Keratinocyte (primary cell): ENCODE results near the gene FRYL. TPM values are rescaled to one million over a fixed set of nuclear protein-coding genes. Genes with fewer than 3 reads are reported as not detected.

Source experiments
- DNase-seq: peaks from one replicate; pipeline ENCODE4 v3.0.0-alpha.2; 2011; ENCODE audit warnings: low read depth, missing footprints, low spot score
- FAIRE-seq: peaks from 2 replicates; lab custom pipeline; 2011; peaks lifted over from hg19 to GRCh38; lab: Jason Lieb, UNC
- H2AFZ ChIP-seq: 2 replicates; pipeline ENCODE4 v1.6.0; 2012; ENCODE audit warnings: low read length, control low read depth, inconsistent platforms; ENCODE audit not compliant: control insufficient read depth
- H3K27ac ChIP-seq: 2 replicates; pipeline ENCODE4 v1.5.1; 2011; ENCODE audit warnings: low read length; ENCODE audit not compliant: control insufficient read depth, insufficient read depth
- H3K27me3 ChIP-seq: 3 replicates; pipeline ENCODE4 v1.6.0; 2011; ENCODE audit warnings: low read length; ENCODE audit not compliant: control insufficient read depth, insufficient read depth; ENCODE audit errors: extremely low read depth
- H3K36me3 ChIP-seq, 2 experiments: 2 replicates in 1 of 2; 3 replicates in 1 of 2; pipeline ENCODE4 v1.5.1; 2011; ENCODE audit warnings: low read length in 2 of 2, mild to moderate bottlenecking in 1 of 2; ENCODE audit not compliant: control insufficient read depth in 2 of 2, insufficient read depth in 2 of 2; ENCODE audit errors: extremely low read depth in 1 of 2
- H3K4me1 ChIP-seq: 3 replicates; pipeline ENCODE4 v1.5.1; 2011; ENCODE audit warnings: low read length; ENCODE audit not compliant: control insufficient read depth, insufficient read depth; ENCODE audit errors: extremely low read depth
- H3K4me2 ChIP-seq: 3 replicates; pipeline ENCODE4 v1.6.0; 2011; ENCODE audit warnings: low read depth, low read length; ENCODE audit not compliant: control insufficient read depth, insufficient read depth; ENCODE audit errors: extremely low read depth
- H3K4me3 ChIP-seq, 3 experiments: fragments of 200-600 bp in 1 of 3; sonication (generic) in 1 of 3; 2 replicates in 2 of 3; 3 replicates in 1 of 3; pipeline ENCODE4 v1.5.1; 2011 to 2016; ENCODE audit warnings: low read length in 3 of 3, mild to moderate bottlenecking in 3 of 3, control low read depth in 2 of 3, inconsistent platforms in 1 of 3, low read depth in 1 of 3, mixed read lengths in 1 of 3, mixed run types in 1 of 3, moderate library complexity in 1 of 3; ENCODE audit not compliant: control insufficient read depth in 2 of 3, insufficient read depth in 2 of 3; ENCODE audit errors: extremely low read depth in 1 of 3
- H3K79me2 ChIP-seq: 2 replicates; pipeline ENCODE4 v1.6.0; 2012; ENCODE audit warnings: low read length; ENCODE audit not compliant: control insufficient read depth, insufficient read depth
- H3K9ac ChIP-seq: 3 replicates; pipeline ENCODE4 v1.6.0; 2011; ENCODE audit warnings: low read length; ENCODE audit not compliant: control insufficient read depth, insufficient read depth; ENCODE audit errors: extremely low read depth
- H3K9me1 ChIP-seq: 3 replicates; pipeline ENCODE4 v1.6.0; 2011; ENCODE audit warnings: low read length; ENCODE audit not compliant: control insufficient read depth, insufficient read depth; ENCODE audit errors: extremely low read depth
- H3K9me3 ChIP-seq: 2 replicates; pipeline ENCODE4 v1.5.1; 2012; ENCODE audit warnings: low read depth, low read length; ENCODE audit not compliant: control insufficient read depth
- H4K20me1 ChIP-seq: 3 replicates; pipeline ENCODE4 v1.6.0; 2011; ENCODE audit warnings: low read length; ENCODE audit not compliant: control insufficient read depth, insufficient read depth; ENCODE audit errors: extremely low read depth
- EZH2 ChIP-seq: IDR thresholded peaks from one replicate; pipeline ENCODE4 v1.6.1; 2012; ENCODE audit warnings: inconsistent platforms, mild to moderate bottlenecking, low read length, moderate library complexity
- dilution Hi-C: fragments of 300-500 bp; cut with MboI; formaldehyde crosslinking; loops from one replicate; pipeline ENCODE4 v1.7.0; 2020; ENCODE audit warnings: low sequenced_read_pairs; ENCODE audit not compliant: extremely low pct_ligation_motif_present
- polyA plus RNA-seq, 5 experiments: library from polyadenylated mRNA; depleted of rRNA in 3 of 5; stranded (reverse) in 3 of 5; stranded (forward) in 1 of 5; unstranded in 1 of 5; fragments of >200 nt; gene quantifications; 1 replicate in 1 of 5; 2 replicates in 3 of 5; 3 replicates in 1 of 5; pipeline versions ENCODE4 v1.2.1 to v1.2.3, GENCODE V29; 2011 to 2012; ENCODE audit warnings: missing spikeins in 2 of 5, low read depth in 1 of 5, low replicate concordance in 1 of 5
- TF ChIP-seq, protein P1 (sequence below), 3 experiments: IDR thresholded peaks in 1 of 3; conservative IDR thresholded peaks in 1 of 3; optimal IDR thresholded peaks in 1 of 3; 2 replicates in 2 of 3; 3 replicates in 1 of 3; pipeline versions ENCODE3 to v1.5.1; 2011; ENCODE audit warnings: low read length in 3 of 3, mild to moderate bottlenecking in 3 of 3, moderate library complexity in 2 of 3, control low read depth in 1 of 3, inconsistent platforms in 1 of 3; ENCODE audit not compliant: insufficient read depth in 2 of 3; ENCODE audit errors: extremely low read depth in 1 of 3

The FRYL gene
- polyA plus RNA-seq, 1 donor (not counting 4 experiments of a cell fraction or from before 2014, with no cell fraction given): 40.4 TPM

DNA sequence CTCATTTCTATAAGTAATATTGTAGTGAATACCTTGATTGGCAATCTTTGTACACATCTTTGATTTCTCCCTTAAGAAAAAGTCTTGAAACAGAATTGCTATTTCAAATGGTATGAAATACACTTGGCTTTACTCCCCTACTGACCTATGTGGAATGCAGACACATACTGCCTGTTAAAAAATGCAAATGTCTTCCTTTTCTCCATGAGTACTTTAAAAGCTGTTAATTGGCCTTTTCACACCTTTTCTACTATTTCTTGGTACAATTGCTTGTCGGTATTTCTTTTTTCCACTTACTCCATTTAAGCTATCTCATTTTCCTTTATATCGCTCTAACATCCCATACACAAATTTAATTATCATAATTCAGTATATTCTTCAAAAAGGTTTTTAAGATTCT is 87.2 kb downstream of the FRYL start:
- Histone ChIP-seq H3K9me3 (no peaks in the 10 kb centered on the region), H3K4me3 (no peak overlapping the region), H3K36me3 (no peaks in the 10 kb centered on the region), H3K27me3 (no peaks in the 10 kb centered on the region), H3K9ac (no peak overlapping the region), H3K9me1 (no peaks in the 10 kb centered on the region), H2AFZ (no peak overlapping the region), H3K4me2 (no peak overlapping the region), H4K20me1 (no peaks in the 10 kb centered on the region), H3K4me1 (peaks cover 13% of the 10 kb centered on the region), H3K79me2 (peaks cover 79% of the 10 kb centered on the region), H3K27ac (no peak overlapping the region)
- DNase-seq: no peak
- no peak for FAIRE-seq
- no peak for TF ChIP-seq EZH2
- TF ChIP-seq, protein P1, sequence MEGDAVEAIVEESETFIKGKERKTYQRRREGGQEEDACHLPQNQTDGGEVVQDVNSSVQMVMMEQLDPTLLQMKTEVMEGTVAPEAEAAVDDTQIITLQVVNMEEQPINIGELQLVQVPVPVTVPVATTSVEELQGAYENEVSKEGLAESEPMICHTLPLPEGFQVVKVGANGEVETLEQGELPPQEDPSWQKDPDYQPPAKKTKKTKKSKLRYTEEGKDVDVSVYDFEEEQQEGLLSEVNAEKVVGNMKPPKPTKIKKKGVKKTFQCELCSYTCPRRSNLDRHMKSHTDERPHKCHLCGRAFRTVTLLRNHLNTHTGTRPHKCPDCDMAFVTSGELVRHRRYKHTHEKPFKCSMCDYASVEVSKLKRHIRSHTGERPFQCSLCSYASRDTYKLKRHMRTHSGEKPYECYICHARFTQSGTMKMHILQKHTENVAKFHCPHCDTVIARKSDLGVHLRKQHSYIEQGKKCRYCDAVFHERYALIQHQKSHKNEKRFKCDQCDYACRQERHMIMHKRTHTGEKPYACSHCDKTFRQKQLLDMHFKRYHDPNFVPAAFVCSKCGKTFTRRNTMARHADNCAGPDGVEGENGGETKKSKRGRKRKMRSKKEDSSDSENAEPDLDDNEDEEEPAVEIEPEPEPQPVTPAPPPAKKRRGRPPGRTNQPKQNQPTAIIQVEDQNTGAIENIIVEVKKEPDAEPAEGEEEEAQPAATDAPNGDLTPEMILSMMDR (optimal IDR thresholded peaks at IDR 0.05 in 1 of 3, IDR thresholded peaks at IDR 0.05 in 1 of 3, conservative IDR thresholded peaks at IDR 0.05 in 1 of 3; ENCODE audit: extremely low read depth in 1 of 3, insufficient read depth in 2 of 3, low read length in 3 of 3): no peak
- dilution Hi-C loops: no loop called here

DNA sequence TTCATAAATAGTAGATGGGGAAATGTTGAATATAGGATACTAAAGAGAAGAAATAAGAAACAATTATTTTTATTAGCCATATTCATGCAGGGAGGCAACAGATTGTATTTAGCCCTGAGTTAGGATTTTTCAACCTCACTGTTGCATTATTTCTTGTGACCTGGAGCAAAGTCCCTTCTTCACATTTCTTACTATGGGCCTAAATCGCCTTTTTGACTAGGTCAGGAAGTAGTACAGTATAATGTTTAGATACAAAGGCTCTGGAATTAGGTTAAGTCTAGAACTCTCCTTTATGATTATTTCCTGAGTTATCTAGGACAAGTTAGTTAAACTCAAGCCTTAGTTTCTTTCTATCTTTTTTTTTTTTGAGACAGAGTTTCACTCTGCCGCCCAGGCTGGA is 88.0 kb downstream of the FRYL start:
- Histone ChIP-seq H3K27ac (no peak overlapping the region), H3K9me3 (no peaks in the 10 kb centered on the region), H3K4me3 (no peak overlapping the region), H3K4me2 (no peak overlapping the region), H4K20me1 (no peaks in the 10 kb centered on the region), H3K9ac (no peak overlapping the region), H2AFZ (no peak overlapping the region), H3K36me3 (no peaks in the 10 kb centered on the region), H3K4me1 (peaks cover 5% of the 10 kb centered on the region), H3K9me1 (no peaks in the 10 kb centered on the region), H3K27me3 (no peaks in the 10 kb centered on the region), H3K79me2 (peaks cover 87% of the 10 kb centered on the region)
- dilution Hi-C loops: no loop called here
- DNase-seq (no peak), FAIRE-seq (no peak)
- TF ChIP-seq, protein P1 (optimal IDR thresholded peaks at IDR 0.05 in 1 of 3, IDR thresholded peaks at IDR 0.05 in 1 of 3, conservative IDR thresholded peaks at IDR 0.05 in 1 of 3; ENCODE audit: extremely low read depth in 1 of 3, insufficient read depth in 2 of 3, low read length in 3 of 3): no peak
- no peak for TF ChIP-seq EZH2
